GM12873 (cell line): ENCODE results near the gene UBA52.

Experiments
- TF ChIP-seq, protein P1 (sequence below): IDR thresholded peaks from 2 replicates; pipeline ENCODE4 v1.5.1; 2012; ENCODE audit warnings: low read depth, mild to moderate bottlenecking, moderate library complexity, low read length, control low read depth; ENCODE audit not compliant: insufficient read depth; ENCODE audit errors: missing control alignments

The UBA52 gene

DNA sequence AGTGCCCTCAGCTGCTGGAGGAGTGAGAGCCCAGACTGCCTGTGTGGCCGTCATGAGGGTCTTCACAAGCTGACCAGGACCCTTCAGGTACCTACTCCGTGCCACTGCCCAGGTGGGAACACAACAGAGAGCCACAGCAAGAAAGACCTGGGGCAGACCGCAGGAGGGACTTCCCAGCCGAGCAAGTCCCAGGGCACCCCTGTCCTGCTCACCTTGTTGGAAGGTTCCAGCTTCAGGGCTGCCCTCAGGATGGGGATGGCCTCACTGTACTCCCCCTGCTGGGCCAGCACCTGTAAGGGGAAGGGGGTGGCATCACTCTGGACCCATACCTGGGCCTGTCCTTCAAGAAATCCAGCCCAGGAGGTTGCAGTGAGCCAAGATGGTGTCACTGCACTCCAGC is 38.6 kb upstream of the UBA52 start:
- TF ChIP-seq, protein P1, sequence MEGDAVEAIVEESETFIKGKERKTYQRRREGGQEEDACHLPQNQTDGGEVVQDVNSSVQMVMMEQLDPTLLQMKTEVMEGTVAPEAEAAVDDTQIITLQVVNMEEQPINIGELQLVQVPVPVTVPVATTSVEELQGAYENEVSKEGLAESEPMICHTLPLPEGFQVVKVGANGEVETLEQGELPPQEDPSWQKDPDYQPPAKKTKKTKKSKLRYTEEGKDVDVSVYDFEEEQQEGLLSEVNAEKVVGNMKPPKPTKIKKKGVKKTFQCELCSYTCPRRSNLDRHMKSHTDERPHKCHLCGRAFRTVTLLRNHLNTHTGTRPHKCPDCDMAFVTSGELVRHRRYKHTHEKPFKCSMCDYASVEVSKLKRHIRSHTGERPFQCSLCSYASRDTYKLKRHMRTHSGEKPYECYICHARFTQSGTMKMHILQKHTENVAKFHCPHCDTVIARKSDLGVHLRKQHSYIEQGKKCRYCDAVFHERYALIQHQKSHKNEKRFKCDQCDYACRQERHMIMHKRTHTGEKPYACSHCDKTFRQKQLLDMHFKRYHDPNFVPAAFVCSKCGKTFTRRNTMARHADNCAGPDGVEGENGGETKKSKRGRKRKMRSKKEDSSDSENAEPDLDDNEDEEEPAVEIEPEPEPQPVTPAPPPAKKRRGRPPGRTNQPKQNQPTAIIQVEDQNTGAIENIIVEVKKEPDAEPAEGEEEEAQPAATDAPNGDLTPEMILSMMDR: no peak

DNA sequence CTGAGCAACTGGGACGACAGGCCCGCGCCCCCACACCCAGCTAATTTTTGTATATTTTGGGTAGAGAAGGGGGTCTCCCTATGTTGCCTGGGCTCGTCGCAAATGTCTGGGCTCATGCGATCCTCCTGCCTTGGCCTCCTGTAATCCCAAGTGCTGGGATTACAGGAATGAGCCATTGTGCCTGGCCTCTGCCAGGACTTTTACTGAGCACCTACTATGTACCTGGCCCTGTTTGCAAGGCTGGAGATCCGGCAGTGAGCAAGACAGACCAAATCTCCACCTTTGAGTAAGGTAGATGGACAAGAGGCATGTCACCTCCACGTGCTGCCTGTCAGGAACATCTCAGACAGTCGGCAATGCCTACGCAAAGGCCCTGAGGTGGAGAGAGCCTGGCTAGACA is 35.2 kb upstream of the UBA52 start:
- TF ChIP-seq, protein P1: no peak

DNA sequence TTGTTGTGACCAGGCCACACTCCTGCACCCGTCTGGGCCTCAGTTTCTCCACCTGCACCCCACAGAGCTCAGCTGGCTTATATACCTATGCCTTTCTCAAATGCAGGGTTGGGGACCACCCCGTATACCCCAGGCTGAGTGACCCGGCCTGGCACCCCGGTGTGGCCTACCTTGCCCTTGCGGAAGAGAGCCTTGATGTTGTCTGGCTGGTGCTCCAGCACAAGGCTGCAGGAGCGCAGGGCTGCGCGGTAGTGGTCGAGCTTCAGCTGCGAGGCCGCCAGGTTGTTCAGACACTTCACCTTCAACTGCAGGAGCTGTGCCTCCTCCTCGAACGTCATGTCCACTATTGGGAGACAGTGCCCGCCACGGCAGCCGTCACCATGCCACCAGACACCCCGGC is 34.2 kb upstream of the UBA52 start:
- TF ChIP-seq, protein P1: no peak

DNA sequence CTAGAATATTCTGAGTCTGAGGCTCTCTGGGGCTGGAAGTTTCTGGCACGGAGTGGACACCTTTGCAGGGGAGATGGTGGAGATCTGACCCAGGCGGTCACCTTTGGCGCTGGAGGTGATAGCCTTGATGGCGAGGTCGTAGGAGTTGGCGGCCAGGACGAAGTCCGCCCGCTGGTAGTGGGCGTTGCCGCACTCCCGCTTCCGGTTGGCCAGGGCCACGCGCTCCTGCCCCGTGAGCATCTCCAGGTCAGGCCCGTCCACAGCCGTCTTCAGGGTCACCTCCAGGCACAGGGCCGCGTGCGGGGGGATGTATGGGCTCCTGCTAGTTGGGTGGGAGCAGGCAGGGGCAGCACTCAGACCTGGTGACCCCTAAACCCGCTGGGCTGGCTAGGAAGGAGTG is 33.5 kb upstream of the UBA52 start:
- TF ChIP-seq, protein P1: no peak

DNA sequence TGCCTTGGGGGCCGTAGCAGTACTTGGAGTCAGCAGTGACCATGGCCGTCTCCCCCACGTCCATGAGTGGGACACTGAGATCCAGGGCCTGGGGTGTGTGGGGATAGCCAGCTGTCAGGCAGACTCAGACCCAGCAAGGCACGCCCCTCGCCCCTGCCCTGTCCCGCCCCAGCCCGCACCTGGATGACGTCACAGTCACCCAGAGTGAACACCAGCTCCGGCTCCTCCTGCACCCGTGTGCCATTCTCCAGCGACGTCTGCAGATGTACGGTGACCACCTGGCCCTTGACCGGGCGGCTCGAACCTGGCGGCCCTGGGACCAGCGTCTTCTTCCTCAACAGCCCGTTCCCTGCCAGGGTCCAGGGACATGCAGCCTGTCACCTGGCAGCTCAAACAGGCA is 32.3 kb upstream of the UBA52 start:
- TF ChIP-seq, protein P1: no peak

DNA sequence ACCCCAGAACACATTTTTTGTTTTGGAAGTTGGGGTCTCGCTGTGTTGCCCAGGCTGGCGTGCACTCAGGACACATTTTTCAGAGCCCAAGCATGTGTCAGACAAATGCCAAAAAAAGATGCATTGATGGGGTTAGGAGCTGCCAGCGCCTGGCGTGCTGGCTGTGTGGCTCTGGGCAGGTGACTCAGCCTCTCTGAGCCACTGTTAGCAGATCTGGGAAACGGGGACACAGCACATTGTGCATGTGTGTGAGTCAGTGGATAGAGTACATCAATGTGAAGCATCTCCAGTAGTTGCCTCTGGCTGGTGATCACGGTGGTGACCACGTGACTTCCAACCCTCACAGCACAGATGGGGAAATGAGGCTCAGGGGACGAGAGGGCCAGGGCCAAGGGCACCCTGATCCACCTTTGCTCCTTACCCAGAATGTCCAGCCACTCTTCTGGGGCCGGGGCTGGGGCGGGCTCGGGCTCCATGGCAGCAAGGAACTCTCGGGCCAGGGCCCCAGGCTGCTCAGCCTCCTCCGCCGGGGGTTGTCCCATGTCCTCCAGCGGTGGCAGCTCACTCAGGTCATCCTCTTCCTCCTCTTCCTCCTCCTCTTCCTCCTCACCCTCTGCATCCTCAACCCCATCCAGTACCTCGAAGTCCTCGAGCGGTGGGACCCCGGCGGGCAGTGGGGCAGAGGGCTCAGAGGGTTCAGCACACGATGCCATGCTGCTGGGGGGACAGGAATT is 30.2 kb upstream of the UBA52 start:
- TF ChIP-seq, protein P1: no peak

DNA sequence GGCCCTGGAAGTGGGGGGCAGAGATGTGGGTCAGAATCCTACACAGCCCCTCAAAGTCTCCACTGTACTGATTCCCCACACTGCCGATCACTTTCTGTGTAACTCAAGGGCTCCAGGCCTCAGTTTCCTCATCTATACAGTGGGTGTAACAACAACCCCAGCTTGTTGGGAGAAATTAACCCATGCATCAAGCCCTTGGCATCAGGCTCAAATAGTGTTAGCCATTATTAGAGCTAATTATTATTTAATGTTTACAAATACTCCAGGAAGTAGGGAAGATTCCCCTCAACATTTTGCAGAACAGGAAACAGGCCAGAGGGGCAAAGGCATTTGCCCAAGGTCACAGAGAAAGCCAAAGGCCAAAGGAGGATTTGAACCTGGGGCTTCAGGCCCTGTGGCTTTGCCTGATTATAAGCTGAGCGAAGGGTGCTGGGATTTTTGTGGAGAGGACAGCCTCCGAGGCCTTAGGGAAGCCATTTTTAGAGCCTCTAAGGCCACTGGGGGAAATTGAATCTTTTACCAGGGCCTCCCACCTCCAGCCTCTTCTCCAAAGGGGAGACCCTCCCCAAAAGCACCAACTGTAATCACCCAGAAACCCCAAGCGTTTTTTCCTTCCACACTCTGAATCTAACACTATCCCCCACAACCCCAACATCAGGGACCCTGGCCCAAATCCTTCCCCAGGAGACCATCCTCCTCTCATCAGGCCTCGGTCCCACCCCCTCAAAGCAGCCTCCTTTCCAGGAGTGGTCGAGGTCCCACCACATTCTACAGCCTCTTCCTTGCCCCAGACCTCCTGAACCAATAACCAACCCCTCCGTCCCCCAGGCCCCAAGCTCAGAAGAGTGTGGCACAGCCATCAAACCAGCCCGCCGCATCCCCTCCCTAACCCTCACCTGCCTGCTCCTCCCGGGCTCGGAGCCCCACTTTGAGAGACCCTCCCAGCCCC is 29.4 kb upstream of the UBA52 start:
- TF ChIP-seq, protein P1: no peak
